ENCODE data around the gene CALML6. TPM values are rescaled to one million over a fixed set of nuclear protein-coding genes. Genes with fewer than 3 reads are reported as not detected.
"Not testable (repeated sequence)": the region's sequence is repeated elsewhere in the genome, so short reads cannot be mapped to it uniquely, and the experiment has no call there.

CALML6 gene
- total RNA-seq, 1 donor from 2014 or later = not detected

DNA sequence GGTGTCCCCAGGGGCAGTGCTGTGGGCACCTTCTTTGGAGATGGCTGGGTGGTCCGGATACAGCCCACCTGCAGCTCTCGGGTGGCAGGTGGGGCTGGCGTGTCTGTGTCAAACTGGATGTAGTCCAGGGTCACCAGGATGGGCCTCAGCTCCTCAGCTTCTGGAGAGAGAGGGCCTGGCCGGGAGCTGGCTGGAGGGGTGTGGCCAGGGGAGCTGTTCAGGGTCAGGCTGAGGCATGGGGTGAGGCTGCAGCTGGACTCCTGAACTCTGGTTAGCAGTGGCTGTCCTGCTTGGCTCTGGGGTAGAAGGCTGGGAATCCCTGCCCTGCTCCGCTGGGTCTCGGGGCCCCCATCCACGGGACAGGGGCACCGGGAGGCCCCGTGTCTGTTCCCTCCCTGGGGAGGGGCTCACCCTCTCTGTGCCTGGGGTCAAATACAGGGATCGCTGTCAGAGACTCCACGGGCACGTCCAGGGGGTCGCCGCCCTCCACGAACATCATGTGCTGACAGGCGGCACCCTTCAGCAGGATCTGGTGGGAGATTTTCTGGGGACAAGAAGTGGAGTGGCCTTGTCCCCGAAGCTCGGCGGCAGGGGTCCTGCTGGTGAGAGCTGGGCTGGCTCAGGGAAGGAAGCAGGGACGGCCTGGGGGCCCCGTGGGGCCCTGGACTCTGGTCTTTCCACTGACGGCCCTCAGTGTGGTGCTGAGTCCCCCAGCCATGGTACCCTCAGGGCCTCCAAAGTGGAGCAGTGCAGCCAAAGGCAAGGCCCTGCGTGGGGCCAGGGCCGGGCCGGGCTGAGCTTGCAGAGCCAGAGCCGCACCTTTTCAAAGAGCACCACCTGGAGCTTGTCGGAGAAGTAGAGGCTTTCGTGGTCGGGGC, 8.1 kb downstream of the CALML6 start:
- intact Hi-C loops (cut with micrococcal nuclease) = no loop called here

DNA sequence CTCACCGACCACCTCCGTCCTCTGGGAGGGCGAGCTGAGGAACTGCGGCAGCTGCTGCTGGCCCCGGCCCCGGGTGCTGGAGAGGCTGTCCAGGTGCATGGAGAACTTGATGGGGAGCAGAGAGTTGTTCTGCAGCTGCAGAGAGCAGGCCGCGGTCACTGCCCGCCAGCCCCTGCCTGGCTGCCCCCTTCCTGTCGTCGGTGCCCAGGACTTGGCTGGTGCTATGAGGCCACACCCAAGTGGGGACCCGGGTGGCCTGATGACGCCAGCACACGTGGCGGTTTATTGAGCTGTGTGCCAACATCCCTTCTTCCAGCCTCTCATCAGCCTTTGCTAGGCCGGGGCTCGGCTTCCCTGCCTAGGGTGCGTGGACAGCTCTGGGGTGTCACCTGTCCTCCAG, 9.3 kb downstream of the CALML6 start:
- intact Hi-C loops (cut with micrococcal nuclease) = no loop called here

GRCh38 chr1:1924849-1925248, 9.8 kb downstream of the CALML6 start:
- intact Hi-C loops (cut with micrococcal nuclease) = no loop called here

DNA sequence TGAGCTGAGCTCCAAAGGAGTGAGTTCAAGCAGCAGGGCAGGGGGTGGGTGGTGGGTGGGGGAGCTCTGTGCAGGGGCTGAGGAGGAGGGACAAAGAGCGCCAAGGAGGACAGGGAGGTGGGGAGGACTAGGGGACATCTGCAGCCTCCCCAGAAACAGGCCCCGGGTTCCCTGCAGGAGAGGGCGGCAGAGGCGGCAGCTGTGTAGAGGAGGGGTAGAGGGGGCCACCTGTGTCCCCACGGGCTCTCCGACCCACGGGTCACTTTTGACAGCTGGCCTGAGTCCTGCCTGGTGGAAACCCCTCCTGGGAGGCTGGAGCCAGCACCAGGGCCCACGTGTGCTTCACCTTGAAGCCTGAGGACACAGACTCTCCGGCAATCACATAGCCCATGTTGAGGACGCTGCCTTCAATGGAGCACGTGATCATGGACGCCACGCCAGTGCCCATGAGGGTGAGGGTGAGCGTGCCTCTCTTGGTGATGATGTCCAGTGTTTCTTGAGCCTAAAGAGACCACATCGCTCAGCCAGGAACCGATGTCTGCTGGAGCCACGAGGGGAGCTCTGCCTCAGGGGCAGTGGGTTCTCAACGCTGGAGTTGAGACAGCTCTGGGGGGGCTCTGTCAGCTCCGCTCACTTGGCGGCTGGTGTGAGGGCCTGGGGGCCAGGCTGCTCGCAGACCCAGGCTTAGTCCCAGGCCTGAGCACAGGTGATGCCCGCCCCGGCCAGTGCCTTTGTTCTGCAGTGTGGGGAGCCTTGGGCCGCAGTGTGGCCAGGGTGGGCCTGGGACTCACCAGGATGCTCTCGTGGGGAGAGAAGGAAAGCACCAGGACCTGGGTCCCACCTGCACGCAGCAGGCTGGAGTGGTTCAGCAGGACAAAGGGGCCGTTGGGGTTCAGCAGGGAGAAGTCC, 10.6 kb downstream of the CALML6 start:
- intact Hi-C loops (cut with micrococcal nuclease) = no loop called here

DNA sequence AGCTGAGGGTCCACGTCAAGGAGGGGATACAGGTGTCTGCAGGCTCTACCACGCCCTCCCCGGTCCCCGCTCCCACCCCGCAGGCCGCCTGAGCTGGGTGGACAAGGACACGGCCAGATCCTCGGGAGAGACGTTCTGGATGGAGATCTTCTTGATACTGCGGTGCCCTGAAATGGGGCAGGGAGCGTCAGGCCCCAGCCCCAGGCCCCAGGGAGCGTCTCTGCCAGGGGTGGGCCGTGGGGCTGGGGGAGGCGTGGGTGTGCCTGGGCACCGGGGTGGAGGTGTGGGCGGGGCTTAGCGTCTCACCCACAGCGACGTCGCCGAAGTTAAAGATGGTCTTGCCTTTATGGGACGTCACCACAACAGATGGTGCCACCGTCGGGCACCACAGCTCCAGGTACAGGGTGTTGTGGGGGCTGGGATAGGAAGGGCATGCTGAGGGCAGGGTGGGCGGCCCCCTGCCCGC, 11.3 kb downstream of the CALML6 start:
- intact Hi-C loops (cut with micrococcal nuclease) = no loop called here

GRCh38 chr1:1926886-1927660, 12.0 kb downstream of the CALML6 start:
- intact Hi-C loops (cut with micrococcal nuclease) = no loop called here

DNA sequence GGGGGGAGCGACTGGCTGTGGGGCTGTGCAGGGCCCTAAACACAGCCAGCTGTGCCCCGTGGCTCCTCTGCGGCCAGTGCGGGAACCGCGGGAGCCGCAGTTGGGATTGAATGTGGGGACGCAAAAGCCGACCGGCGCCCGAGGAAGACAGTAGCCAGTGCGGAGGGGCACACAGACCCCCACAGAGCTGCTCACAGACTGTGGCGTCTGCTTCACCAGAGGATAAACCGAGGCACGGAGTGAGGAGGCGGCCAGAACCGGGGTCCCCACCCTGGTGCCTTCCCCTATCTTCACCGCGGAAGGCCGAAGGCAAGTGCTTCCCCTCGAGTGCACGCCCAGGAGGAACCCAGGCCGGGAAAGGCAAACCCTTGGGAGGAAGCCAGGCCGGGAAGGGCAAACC, 12.7 kb downstream of the CALML6 start:
- intact Hi-C loops (cut with micrococcal nuclease) = no loop called here

DNA sequence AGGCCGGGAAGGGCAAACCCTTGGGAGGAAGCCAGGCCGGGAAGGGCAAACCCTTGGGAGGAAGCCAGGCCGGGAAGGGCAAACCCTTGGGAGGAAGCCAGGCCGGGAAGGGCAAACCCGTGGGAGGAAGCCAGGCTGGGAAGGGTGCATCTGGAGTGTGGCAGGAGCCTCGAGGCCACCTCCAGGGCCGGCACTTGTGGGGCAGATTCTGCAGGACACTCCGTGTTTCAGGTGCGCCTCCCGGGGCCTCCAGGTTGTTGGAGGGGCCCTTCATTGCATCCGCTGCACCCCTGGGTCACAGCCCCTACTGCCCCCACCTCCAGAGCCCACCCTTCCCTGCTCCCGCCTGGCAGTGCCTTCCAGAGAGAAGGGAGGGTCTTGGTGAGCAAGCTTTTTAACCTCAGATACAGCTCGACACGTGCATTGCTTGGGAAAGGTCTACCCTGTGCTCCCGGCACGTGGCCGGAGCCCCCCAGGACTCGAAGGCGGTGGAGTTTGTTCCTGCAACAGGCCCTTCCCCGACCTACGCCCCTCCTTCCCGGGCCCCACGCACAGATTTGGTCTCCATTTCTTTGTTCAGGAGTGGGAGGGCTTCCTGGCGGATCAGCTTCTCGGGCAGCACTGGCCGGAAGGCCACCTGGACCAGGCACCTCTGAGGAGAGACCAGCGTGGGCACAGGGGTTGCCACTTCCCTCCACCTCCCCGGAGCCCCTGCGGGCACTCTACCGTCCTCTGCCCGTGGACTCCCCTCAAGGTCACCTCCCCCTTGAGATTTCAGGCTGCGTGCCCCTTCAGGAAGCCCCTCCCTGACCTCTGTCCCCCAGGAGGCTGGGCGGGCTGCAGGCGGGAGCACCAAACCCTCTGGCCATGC, 13.4 kb downstream of the CALML6 start:
- intact Hi-C loops (cut with micrococcal nuclease) = no loop called here

- intact Hi-C loops (cut with micrococcal nuclease) = no loop called here
Measured at GRCh38 chr1:1929102-1929638, 14.1 kb downstream of the CALML6 start.

DNA sequence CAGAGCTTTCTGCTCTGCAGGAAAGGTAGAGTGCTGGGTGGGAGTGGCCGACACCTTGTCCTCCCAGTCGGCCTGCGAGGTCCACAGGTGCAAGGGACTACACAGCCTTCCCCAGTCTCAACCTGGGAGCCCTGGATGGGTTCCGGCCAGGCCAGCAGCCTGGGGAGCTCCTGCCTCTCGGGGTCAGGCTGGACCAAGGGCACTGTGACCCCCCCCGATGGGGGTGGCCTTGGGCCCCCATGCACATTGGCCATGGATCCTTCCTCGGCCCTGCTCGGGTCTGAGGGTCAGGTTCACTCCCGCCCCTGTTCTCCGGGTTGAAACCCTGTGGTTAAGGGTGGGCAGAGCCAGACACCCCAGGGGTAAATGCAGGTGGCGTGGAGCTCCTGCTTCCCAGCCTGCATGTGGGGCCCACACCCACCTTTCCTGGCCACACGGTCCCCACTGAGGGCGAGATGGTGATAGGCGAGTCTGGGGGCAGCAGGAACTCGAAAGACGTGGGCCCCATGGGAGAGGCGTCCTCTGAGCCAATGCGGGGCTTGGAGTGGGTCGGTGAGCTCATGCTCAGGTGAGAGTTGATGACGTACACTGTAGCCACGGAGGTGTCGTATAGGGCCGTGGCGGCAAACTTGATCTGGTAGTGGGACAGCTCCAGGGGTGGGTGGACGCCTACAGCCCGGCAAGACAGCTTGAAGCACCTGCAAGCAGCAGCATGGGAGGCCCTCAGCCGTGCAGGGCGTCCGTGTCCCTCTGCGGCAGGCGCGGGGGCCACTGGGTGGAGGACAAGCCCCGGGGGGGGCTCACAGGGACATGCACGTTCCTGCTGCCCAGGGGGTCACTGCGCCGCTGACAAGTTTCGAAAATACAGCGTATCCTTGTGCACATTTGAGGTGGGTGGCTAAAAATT, 14.8 kb downstream of the CALML6 start:
- intact Hi-C loops (cut with micrococcal nuclease) = no loop called here

- intact Hi-C loops (cut with micrococcal nuclease) = not testable (repeated sequence)
Measured at GRCh38 chr1:1934848-1935247, 19.8 kb downstream of the CALML6 start.

- intact Hi-C loops (cut with micrococcal nuclease) = no loop called here
Measured at GRCh38 chr1:1937061-1937460, 22.0 kb downstream of the CALML6 start.

- intact Hi-C loops (cut with micrococcal nuclease) = no loop called here
Measured at GRCh38 chr1:1937549-1938275, 22.7 kb downstream of the CALML6 start.

- intact Hi-C loops (cut with micrococcal nuclease) = no loop called here
Measured at GRCh38 chr1:1938276-1938573, 23.2 kb downstream of the CALML6 start.

DNA sequence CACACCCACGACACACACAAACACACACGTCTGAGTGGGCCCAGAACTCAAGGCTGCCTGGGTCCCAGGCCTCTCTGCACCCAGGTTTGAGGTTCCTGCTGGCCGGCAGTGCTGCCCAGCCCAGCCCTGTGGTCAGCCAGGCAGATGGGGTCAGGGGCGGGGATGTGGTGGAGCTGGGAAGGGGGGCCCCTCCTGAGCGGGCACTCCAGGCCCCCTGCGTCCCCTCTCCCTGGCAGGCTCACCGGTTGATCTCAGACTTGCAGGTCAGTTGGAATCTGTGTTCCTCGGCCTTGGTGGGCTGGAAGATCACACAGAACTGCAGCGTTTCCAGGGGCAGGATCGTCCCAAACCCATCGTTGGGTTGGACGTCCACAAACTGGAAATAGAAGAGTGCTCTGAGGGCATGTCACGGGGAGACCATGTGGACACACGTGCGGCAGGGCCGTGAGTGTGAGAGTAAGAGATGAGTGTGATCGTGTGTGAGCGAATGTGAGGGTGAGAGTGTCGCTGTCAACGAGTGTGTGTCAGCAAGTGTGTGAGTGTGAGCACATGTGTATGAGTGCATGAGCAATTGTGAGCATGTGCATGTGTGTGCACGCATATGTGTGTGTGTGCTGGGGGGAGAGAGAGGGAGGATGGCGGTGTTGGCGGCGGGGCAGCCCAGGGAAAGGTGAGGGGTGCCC, 23.7 kb downstream of the CALML6 start:
- intact Hi-C loops (cut with micrococcal nuclease) = no loop called here

DNA sequence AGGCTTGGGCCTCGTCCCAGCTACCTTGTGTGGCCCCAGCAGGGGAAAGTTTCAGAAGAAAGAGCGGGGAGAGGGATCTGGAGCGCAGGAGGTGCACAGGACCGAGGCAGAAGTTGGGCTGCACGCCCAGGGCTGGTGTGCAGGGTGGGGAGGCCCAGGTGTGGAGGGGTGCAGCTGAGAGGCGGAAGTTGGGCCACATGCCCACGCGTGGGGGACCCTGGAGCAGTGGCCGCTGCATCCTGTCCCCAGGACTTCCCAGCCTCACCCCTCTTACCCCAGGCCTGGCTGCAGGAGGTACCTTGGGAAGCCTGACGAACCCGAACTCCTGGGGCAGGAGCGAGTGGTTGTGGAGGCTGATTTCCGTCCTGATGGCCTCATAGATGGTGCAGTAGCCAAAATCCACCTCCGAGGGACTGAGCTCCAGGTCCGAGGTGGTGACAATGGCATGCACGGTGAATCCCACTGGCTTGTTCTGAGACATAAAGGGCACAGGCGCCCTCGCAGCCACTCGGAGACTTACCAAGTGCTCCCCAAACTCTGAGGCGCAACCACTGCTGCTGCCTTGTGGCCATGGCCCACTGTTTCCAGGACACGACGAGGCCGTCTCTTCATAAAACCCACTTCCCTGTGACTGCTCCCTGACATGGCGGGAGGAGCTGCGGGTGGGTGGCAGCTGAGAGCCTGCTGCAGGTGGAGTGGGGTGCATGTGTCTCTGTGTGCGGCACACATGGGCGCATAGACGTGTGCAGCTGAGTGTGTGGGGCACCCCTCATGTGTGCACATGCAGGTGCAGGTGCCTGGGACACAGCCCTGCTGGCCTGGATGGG, 24.4 kb downstream of the CALML6 start:
- intact Hi-C loops (cut with micrococcal nuclease) = no loop called here

- intact Hi-C loops (cut with micrococcal nuclease) = no loop called here
Measured at GRCh38 chr1:1940123-1940425, 25.0 kb downstream of the CALML6 start.
